Islet of Langerhans (tissue), 1 donor: ENCODE data around the gene FNDC1.

Experiments
- FAIRE-seq: peaks from one replicate; lab custom pipeline; 2011; peaks lifted over from hg19 to GRCh38; lab: Jason Lieb, UNC

Gene FNDC1

DNA sequence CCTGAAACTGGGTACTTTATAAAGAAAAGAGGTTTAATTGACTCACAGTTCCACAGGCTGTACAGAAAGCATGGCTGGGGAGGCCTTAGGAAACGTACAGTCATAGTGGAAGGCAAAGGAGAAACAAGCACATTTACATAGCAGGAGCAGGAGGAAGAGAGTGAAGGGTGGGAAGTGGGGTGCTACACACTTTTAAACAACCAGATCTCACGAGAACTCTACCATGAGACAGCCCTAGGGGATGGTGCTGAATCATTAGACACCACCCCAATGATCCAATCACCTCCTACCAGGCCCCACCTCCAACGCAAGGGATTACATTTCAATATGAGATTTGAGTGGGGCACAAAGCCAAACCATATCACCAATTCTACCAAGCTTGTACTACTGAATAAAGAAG lies 7.4 kb upstream of the FNDC1 start:
- FAIRE-seq: no peak

GRCh38 chr6:159163901-159164370 lies 5.3 kb upstream of the FNDC1 start:
- no peak for FAIRE-seq

GRCh38 chr6:159168536-159169192 lies 536 bp upstream of the FNDC1 start:
- no peak for FAIRE-seq

DNA sequence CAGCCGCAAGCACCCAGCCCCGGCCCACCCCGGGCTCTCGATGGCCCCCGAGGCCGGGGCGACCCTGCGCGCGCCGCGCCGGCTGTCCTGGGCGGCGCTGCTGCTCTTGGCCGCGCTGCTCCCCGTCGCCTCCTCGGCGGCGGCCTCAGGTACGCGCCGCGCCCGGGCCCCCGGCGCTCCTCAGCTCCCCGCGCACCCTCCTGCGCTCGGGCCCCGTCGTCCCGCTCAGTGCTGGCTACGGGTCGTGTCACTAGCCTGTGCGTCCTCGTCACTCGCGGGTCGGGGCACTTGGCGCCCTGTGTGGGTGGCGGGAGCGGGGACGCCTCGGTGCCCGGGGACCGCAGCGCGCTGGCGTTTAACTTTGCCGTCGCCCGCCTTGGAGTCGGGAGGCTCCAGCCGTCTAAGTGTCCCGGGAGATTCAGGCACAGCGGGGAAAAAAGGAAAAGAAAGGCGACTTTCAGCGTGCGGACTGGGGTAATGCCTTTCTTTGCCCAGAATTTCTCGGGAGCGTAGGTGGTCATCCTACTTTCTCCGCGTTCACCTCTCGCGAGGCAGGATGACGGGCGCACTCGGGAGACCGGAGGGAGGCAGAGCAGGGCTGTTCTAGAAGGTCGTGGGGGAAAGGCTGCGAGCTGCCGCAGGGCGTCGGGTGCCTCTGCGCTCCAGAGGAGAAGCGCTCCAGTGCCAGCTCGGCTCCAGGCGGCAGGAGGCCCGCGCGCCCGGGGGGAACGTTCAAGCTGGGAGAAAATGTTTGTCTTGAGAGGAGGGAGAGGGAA lies 545 bp downstream of the FNDC1 start:
- no peak for FAIRE-seq

GRCh38 chr6:159170333-159170672 lies 1.1 kb downstream of the FNDC1 start:
- FAIRE-seq: no peak

GRCh38 chr6:159170999-159171712 lies 2.0 kb downstream of the FNDC1 start:
- no peak for FAIRE-seq

- FAIRE-seq: no peak
Measured at GRCh38 chr6:159172091-159172491, 2.9 kb downstream of the FNDC1 start.

GRCh38 chr6:159174263-159174969 lies 5.2 kb downstream of the FNDC1 start:
- no peak for FAIRE-seq

GRCh38 chr6:159176913-159177312 lies 7.7 kb downstream of the FNDC1 start:
- no peak for FAIRE-seq

GRCh38 chr6:159178847-159179246 lies 9.6 kb downstream of the FNDC1 start:
- FAIRE-seq: no peak

DNA sequence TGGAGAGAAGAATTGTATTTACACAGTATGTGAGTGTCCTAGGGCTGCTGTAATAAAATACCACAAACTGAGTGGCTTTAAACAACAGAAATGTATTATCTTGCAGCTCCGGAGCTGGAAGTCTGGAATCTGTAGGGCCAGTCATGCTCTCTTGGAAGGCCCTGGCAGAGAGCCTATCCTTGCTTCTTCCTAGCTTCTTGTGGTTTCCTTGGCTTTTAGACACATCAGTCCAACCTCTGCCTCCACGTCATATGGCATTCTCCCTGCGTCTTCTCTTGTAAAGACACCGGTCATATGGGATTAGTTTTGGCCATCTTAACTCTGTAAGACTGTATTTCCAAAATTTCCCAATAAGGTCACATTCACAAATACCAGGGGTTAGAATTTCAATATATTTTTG lies 10.8 kb downstream of the FNDC1 start:
- FAIRE-seq: no peak

DNA sequence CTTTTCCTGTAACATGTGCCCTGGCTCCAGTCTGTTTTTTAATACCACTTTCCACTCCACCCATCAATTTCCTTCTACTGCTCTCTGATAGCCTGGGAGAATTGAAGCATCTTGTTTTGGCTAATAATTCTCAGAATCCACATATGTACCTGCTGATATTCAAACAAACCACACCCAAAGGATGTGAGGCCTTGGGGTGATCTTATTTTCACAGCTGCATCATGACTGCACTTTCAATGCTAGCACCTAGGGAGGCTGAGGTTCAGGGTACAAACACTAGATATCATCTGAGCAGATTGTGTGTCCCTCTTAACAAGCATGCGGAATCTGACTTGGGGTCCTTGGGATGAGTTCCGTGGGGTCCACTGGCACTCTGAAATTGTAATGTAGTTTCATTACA lies 12.7 kb downstream of the FNDC1 start:
- FAIRE-seq: no peak

DNA sequence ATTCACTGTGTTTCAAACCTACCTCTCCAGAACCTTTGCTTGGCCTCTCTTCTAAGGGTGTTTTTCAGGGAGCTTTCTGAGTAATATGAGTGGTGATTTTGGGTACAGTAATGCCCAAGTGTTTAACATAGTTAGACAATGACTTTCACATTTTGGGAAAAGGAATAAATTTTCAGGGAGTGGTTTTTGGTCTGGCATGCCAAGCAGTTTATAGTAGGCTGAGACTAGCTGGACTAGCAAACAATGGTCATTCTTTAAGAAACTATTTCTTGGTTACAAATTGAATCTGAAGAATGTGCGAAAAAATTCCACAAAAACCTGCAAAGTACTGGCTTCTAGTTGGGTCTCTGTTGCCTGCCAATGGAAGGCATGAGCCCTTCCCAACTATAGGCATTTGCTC lies 15.4 kb downstream of the FNDC1 start:
- no peak for FAIRE-seq

DNA sequence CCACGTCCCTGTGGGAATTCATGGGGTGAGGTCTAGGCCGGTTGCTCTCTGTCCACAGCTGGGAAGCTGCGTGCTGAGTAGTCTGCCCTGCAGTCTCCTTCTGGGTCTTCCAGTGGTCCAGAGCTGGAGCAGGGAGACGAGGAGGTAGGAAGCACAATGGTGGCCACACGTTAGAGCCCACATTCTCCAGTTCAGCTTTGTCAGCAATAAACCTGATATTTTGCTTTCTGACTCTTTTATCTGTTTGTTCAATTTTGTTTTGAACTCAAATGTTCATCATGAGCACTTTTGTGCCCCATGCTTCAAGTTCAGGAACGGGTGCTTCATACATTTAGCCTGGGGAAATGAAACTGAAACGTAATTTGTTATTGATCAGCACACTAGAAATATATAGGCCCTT lies 21.3 kb downstream of the FNDC1 start:
- no peak for FAIRE-seq

DNA sequence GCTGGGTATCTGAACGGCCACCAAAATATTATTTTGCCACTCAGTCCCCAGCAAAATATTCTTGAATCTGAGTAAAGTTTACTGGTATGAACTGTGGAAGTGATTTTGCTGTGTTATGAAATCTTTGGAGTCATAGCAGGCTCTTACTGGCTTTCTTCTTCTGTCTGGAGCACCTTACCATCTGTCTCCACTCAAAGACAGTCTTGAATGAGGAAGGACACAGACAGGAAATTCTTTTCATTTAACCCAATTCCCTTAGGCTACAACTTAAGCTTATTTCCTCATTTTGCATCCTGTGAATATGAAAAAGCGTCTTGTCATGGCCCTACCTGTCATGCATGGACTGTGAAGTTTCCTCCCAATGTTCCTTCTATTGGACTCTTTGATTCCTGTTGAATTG lies 24.7 kb downstream of the FNDC1 start:
- no peak for FAIRE-seq

- FAIRE-seq: no peak
Measured at GRCh38 chr6:159194421-159194820, 25.2 kb downstream of the FNDC1 start.

- no peak for FAIRE-seq
Measured at GRCh38 chr6:159196430-159196975, 27.3 kb downstream of the FNDC1 start.

DNA sequence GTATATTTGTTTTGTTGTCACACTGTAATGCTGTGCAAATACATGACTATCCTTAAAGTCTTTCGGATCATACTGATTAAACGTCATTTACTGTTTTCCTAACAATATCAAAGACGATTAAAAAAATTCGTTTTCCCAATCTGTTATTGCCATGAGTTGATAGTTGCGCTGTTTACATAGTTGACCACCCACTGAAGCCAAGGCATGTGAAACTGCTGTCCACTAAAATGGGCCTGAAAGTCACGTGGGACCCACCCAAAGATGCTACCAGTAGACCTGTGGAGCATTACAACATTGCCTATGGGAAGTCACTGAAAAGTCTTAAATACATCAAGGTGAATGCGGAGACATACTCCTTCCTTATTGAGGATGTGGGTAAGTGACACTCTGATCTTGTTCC lies 28.1 kb downstream of the FNDC1 start:
- no peak for FAIRE-seq

- FAIRE-seq: no peak
Measured at GRCh38 chr6:159201336-159201735, 32.1 kb downstream of the FNDC1 start.

DNA sequence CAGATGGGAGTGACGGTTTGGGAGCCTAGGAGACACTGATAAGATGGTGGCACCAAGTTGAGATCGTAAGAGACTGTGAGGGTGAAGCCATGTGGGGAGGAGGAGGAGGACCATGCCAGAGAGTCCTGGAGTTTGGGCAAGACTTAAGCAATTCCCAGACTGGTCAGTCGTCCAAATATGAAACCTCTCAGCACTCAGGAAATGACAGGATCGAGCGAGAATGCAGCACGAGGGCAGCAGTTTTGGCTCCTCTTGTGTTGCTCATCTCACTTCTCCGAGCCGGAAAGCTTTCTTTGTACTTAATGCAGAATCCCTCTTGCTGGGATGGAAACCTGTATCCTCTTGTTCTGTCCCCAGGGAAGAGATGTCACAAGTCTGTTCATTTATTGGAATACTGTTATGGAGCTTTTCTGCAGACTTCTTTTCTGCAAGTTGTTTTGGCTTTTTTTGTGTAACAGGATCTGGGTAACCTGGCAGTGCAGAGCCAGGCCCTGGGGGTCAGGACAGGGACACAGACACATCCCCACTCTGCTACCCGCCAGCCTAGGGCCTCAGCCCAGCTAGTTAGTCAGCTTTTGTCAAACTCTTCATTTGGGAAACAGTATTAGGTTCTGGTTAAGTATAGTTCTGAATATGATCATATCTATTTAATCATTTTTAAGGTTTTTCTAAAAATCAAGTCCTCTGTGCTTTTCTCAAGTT lies 34.3 kb downstream of the FNDC1 start:
- FAIRE-seq: no peak

DNA sequence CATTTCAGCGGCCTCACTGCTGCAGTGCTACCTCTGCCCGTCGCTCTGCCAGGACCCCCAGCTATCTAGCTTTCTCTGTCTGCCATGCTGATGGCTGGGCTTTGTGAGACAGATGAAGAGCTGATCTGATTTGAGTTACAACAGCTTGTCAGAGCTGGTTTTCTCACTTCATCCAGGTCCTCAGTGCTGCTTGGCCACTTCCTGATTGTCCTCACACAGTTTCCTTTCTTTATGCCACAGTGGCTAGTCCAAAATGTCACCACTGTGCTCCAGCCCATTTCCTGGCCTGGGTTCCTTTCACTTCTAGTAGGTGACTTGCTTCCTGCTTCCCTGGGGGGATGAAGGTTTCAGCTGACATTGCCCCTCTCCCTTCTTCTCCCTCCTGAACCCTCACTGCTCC lies 35.4 kb downstream of the FNDC1 start:
- FAIRE-seq: no peak

DNA sequence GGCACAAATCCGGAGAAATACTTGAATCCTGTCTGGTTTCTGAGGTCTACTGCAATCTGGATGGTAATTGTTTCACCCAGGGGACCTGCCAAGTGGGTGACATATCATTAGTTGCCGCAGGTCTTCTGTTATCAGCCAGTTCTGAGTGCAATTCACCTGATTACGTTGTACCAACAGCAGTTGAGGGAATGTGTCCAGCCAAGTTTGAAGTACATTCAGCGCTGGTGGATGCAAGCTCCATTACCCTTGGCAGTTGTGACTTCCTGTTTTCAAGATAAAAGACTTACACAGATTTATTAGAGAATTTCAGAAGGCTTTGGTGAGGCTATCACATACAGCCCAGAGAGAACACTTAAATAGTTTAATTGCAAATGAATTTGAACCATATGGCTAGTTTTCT lies 42.8 kb downstream of the FNDC1 start:
- FAIRE-seq: no peak
